ENCODE data around the gene IKZF3. TPM values are rescaled to one million over a fixed set of nuclear protein-coding genes. Genes with fewer than 3 reads are reported as not detected.
"Not testable (repeated sequence)": the region's sequence is repeated elsewhere in the genome, so short reads cannot be mapped to it uniquely, and the experiment has no call there.

The IKZF3 gene
- total RNA-seq (ENCODE audit: low replicate concordance) = not detected in 2 replicates

DNA sequence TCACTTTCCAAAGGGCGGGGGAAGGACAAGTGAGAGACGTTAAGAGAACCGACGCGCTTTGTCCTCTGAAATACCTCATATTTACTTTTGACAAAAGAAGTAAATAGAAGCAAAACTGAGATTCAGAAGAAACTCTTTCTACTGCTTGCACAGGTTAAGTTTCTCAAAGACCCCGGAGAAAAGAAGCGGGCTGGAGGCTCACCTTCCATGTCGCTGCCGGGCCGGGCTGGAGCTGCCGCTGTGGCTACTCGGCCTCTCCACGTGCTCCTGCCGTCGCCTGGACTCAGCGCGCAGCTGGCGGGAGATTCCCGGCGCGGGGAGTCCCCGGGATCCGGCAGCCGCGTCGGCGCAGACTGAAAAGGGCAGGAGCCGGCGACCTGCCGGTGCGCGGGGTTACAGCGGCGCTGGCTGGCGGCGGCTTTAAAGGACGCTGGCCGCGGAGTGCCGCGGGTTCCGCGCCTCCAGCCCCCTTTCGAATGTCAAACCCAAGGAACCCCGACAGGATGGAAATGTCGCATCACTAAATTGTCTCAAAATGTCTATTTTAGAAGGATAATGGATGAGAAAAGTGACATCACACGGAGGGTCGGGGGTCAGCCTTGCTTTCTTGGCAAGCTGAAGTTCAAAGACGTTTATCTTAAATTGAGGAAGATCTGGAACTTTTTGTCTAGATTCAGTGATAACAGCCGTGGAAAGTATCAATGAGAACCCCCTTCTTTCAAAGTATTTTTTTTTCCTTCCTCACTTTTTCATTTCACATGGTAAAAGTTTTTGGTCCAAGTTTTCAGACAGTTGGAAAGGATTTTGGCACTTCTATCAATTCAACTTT is at the start of gene IKZF3:
Gene IKZF3, minus strand, starts transcription at position 395 of the 829 bp plus-strand sequence. Its CDS starts 186 bp downstream, at position 209.
- no peak for TF ChIP-seq CTCF (IDR thresholded peaks at IDR 0.05; ENCODE audit: insufficient read depth, low read length)
- H3K4me3 ChIP-seq (ENCODE audit: low read depth, low read length) = no peak within 1 kb of the TSS
- no peak for DNase-seq (ENCODE audit: low read depth)

- no peak overlapping the region for H3K4me3 ChIP-seq (ENCODE audit: low read depth, low read length)
- TF ChIP-seq CTCF (IDR thresholded peaks at IDR 0.05; ENCODE audit: insufficient read depth, low read length) = no peak
- DNase-seq (ENCODE audit: low read depth) = no peak
Observed at GRCh38 chr17:39908789-39909352, 44.8 kb upstream of the IKZF3 start.

GRCh38 chr17:39904990-39905288 is 40.8 kb upstream of the IKZF3 start:
- no peak for DNase-seq (ENCODE audit: low read depth)
- no peak for TF ChIP-seq CTCF (IDR thresholded peaks at IDR 0.05; ENCODE audit: insufficient read depth, low read length)
- no peak overlapping the region for H3K4me3 ChIP-seq (ENCODE audit: low read depth, low read length)

GRCh38 chr17:39903158-39903884 is 39.2 kb upstream of the IKZF3 start:
- TF ChIP-seq CTCF (IDR thresholded peaks at IDR 0.05; ENCODE audit: insufficient read depth, low read length) = no peak
- peak; percentile 5 for DNase-seq (ENCODE audit: low read depth)
- H3K4me3 ChIP-seq (ENCODE audit: low read depth, low read length) = no peak overlapping the region

DNA sequence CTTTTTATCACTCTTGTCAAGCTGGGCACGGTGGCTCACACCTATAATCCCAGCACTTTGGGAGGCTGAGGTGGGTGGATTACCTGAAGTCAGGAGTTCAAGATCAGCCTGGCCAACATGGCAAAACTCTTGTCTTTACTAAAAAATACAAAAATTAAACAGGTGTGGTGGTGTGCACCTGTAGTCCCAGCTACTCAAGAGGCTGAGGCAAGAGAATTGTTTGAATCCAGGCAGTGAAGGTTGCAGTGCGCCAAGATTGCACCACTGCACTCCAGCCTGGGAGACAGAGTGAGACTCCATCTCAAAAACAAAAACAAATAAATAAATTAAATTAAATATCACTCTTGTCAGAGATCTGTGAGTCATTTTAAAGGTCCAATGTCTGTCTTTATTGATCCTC is 37.9 kb upstream of the IKZF3 start:
- DNase-seq (ENCODE audit: low read depth); H3K4me3 ChIP-seq (ENCODE audit: low read depth, low read length): not testable (repeated sequence)

DNA sequence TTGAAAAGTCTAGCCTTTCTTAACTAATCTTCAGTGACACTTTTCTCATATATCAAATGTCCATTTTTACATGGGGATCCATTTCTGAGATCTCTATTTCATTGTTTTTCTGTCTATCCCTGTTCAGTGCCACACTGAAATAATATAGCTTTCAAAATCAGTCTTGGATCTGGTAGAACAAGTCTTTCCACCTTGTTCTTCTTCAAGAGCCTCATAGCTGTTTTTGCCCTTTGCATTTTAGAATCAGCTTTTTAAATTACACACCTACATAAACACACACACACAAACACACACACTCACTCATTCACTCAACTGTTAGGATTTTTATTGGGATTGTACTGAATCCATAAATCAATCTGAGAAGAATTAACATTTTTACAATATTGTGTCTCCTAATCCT is 35.1 kb upstream of the IKZF3 start:
- TF ChIP-seq CTCF (IDR thresholded peaks at IDR 0.05; ENCODE audit: insufficient read depth, low read length) = no peak
- no peak overlapping the region for H3K4me3 ChIP-seq (ENCODE audit: low read depth, low read length)
- no peak for DNase-seq (ENCODE audit: low read depth)

DNA sequence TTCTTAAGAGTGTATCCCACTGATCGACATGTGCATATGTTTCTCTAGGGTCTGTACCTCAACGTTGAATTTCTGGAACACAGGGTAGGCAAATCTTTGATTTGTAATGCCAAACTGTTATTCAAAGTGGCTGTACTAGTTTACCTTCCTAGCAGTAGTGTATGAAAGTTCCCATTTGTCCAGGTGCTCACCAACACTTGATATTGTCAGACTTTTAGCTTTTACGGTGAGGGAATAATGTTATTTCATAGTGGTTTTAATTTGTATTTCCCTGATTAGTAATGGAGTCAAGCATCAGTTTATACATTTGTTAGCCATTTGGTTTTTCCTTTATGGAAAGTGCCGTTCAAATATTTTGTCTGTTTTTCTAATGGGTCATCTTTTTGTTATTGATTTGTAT is 34.0 kb upstream of the IKZF3 start:
- no peak overlapping the region for H3K4me3 ChIP-seq (ENCODE audit: low read depth, low read length)
- no peak for DNase-seq (ENCODE audit: low read depth)
- no peak for TF ChIP-seq CTCF (IDR thresholded peaks at IDR 0.05; ENCODE audit: insufficient read depth, low read length)
